IMR-90 (cell line): Measurements from ENCODE around the gene ADGRA3. TPM values are rescaled to one million over a fixed set of nuclear protein-coding genes. Genes with fewer than 3 reads are reported as not detected.

Source experiments
- ATAC-seq: fragments of 200-7000 bp; cut with Tn5 transposase; 2 replicates; pipeline ENCODE4 v1.9.1; 2020; ENCODE audit warnings: low read depth, mild to moderate bottlenecking, moderate library complexity
- BruUV-seq: library from RNA; stranded (reverse); fragments of 400-500 nt; replicated peaks from 2 replicates; lab custom pipeline; 2021; lab: Mats Ljungman, UMichigan
- CTCF ChIA-PET: fragments of 300-600 bp; formaldehyde crosslinking; extraction: SDS; loops from one replicate; lab custom pipeline; 2021; ENCODE audit warnings: antibody characterized with exemption; lab: Yijun Ruan, JAX
- POLR2A ChIA-PET: fragments of 300-600 bp; sonication (Branson Sonifier 250); formaldehyde crosslinking; loops from one replicate; lab custom pipeline; 2022; ENCODE audit warnings: antibody characterized with exemption; ENCODE audit not compliant: unreplicated experiment; lab: Charles Lee
- DNase-seq: peaks from one replicate; pipeline ENCODE4 v3.0.0; 2013
- H2AFZ ChIP-seq: replicated peaks from 2 replicates; pipeline ENCODE3; 2013; ENCODE audit warnings: low read length, mild to moderate bottlenecking; ENCODE audit not compliant: poor library complexity
- H2AK5ac ChIP-seq: 2 replicates; pipeline ENCODE4 v1.6.1; 2013; ENCODE audit warnings: low read depth, low read length, inconsistent platforms
- H2AK9ac ChIP-seq: replicated peaks from 2 replicates; pipeline ENCODE3; 2013; ENCODE audit warnings: mild to moderate bottlenecking, low read depth, low read length, moderate library complexity; ENCODE audit not compliant: poor library complexity
- H2BK120ac ChIP-seq: 2 replicates; pipeline ENCODE4 v1.6.1; 2013; ENCODE audit warnings: low read depth, low read length, inconsistent platforms
- H2BK15ac ChIP-seq: 3 replicates; pipeline ENCODE4 v1.6.1; 2013; ENCODE audit warnings: low read depth, low read length, inconsistent platforms
- H2BK20ac ChIP-seq: 2 replicates; pipeline ENCODE4 v1.6.1; 2013; ENCODE audit warnings: low read depth, mild to moderate bottlenecking, inconsistent platforms, low read length, moderate library complexity
- H2BK5ac ChIP-seq: 2 replicates; pipeline ENCODE4 v1.6.1; 2013; ENCODE audit warnings: mild to moderate bottlenecking, low read depth, low read length, inconsistent platforms; ENCODE audit not compliant: poor library complexity, severe bottlenecking
- H3K14ac ChIP-seq: replicated peaks from 2 replicates; pipeline ENCODE4 v1.6.1; 2013; ENCODE audit warnings: low read depth, low read length, inconsistent platforms
- H3K18ac ChIP-seq: 2 replicates; pipeline ENCODE4 v1.6.1; 2013; ENCODE audit warnings: low read depth, low read length, control low read depth
- H3K23ac ChIP-seq: 2 replicates; pipeline ENCODE4 v1.6.1; 2013; ENCODE audit warnings: low read depth, low read length, inconsistent platforms
- H3K27ac ChIP-seq: 2 replicates; pipeline ENCODE4 v1.5.1; 2013; ENCODE audit warnings: mild to moderate bottlenecking, control low read depth, low read length; ENCODE audit not compliant: insufficient read depth
- H3K27me3 ChIP-seq: 2 replicates; pipeline ENCODE4 v1.6.1; 2013; ENCODE audit warnings: low read length; ENCODE audit not compliant: control insufficient read depth, insufficient read depth
- H3K36me3 ChIP-seq: 2 replicates; pipeline ENCODE4 v1.6.1; 2013; ENCODE audit warnings: low read length, mixed read lengths; ENCODE audit not compliant: control insufficient read depth, insufficient read depth
- H3K4ac ChIP-seq: 2 replicates; pipeline ENCODE4 v1.6.1; 2013; ENCODE audit warnings: low read depth, low read length, inconsistent platforms
- H3K4me1 ChIP-seq: 2 replicates; pipeline ENCODE4 v1.6.1; 2013; ENCODE audit warnings: low read length, mixed read lengths; ENCODE audit not compliant: control insufficient read depth, insufficient read depth
- H3K4me2 ChIP-seq: 2 replicates; pipeline ENCODE4 v1.6.1; 2013; ENCODE audit warnings: low read depth, mild to moderate bottlenecking, control low read depth, low read length, moderate library complexity
- H3K4me3 ChIP-seq: 2 replicates; pipeline ENCODE4 v1.5.1; 2013; ENCODE audit warnings: low read depth, mild to moderate bottlenecking, control low read depth, low read length, moderate library complexity; ENCODE audit not compliant: insufficient read depth
- H3K56ac ChIP-seq: 2 replicates; pipeline ENCODE4 v1.6.1; 2013; ENCODE audit warnings: low read length, inconsistent platforms; ENCODE audit not compliant: insufficient read depth; ENCODE audit errors: extremely low read depth
- H3K79me1 ChIP-seq, 2 experiments: 2 replicates each; pipeline ENCODE4 v1.6.1; 2013; ENCODE audit warnings: low read length in 2 of 2, inconsistent platforms in 1 of 2, low read depth in 1 of 2
- H3K9ac ChIP-seq: 2 replicates; pipeline ENCODE4 v1.6.1; 2013; ENCODE audit warnings: low read depth, low read length, control low read depth
- H3K9me1 ChIP-seq: 2 replicates; pipeline ENCODE4 v1.6.1; 2013; ENCODE audit warnings: low read length, inconsistent platforms; ENCODE audit not compliant: insufficient read depth
- H3K9me3 ChIP-seq: 2 replicates; pipeline ENCODE4 v1.6.1; 2013; ENCODE audit warnings: low read length; ENCODE audit not compliant: control insufficient read depth, insufficient read depth
- H4K20me1 ChIP-seq: 2 replicates; pipeline ENCODE4 v1.6.1; 2013; ENCODE audit warnings: low read length, inconsistent platforms; ENCODE audit not compliant: insufficient read depth
- H4K5ac ChIP-seq: 2 replicates; pipeline ENCODE4 v1.6.1; 2013; ENCODE audit warnings: mild to moderate bottlenecking, low read depth, low read length, control low read depth
- H4K8ac ChIP-seq, 2 experiments: 2 replicates each; pipeline ENCODE4 v1.6.1; 2013; ENCODE audit warnings: low read depth in 2 of 2, low read length in 2 of 2, control low read depth in 1 of 2, inconsistent platforms in 1 of 2
- H4K91ac ChIP-seq: 2 replicates; pipeline ENCODE4 v1.6.1; 2013; ENCODE audit warnings: low read depth, low read length, inconsistent platforms; ENCODE audit not compliant: insufficient read depth
- BHLHE40 ChIP-seq: fragments of 150-350 bp; IDR thresholded peaks from 2 replicates; pipeline ENCODE4 v1.6.1; 2016; ENCODE audit warnings: mild to moderate bottlenecking, low read depth, low read length
- CEBPB ChIP-seq: IDR thresholded peaks from 2 replicates; pipeline ENCODE4 v1.6.1; 2012; ENCODE audit warnings: low read depth, low read length, improper control_type of control experiment
- CTCF ChIP-seq: conservative IDR thresholded peaks from 2 replicates; pipeline ENCODE4 v1.5.1; 2012; ENCODE audit warnings: mild to moderate bottlenecking, low read depth, low read length, improper control_type of control experiment
- ELK1 ChIP-seq: fragments of 150-350 bp; IDR thresholded peaks from 2 replicates; pipeline ENCODE4 v1.6.1; 2016; ENCODE audit warnings: low read depth, mild to moderate bottlenecking, low read length, moderate library complexity, borderline replicate concordance
- FOS ChIP-seq: fragments of 150-350 bp; IDR thresholded peaks from 2 replicates; pipeline ENCODE4 v1.6.1; 2016; ENCODE audit warnings: low read depth, low read length
- MAZ ChIP-seq: IDR thresholded peaks from 2 replicates; pipeline ENCODE4 v1.6.1; 2012; ENCODE audit warnings: low read depth, mild to moderate bottlenecking, low read length, improper control_type of control experiment, moderate library complexity, borderline replicate concordance
- MXI1 ChIP-seq: IDR thresholded peaks from 2 replicates; pipeline ENCODE4 v1.6.1; 2012; ENCODE audit warnings: low read depth, mild to moderate bottlenecking, low read length, moderate library complexity, borderline replicate concordance
- NFE2L2 ChIP-seq: fragments of 150-350 bp; IDR thresholded peaks from 2 replicates; pipeline ENCODE4 v1.6.1; 2016; ENCODE audit warnings: low read depth, mild to moderate bottlenecking, low read length
- RAD21 ChIP-seq: IDR thresholded peaks from 2 replicates; pipeline ENCODE4 v1.6.1; 2012; ENCODE audit warnings: low read length, improper control_type of control experiment
- RCOR1 ChIP-seq: IDR thresholded peaks from 2 replicates; pipeline ENCODE4 v1.6.1; 2012; ENCODE audit warnings: mild to moderate bottlenecking, low read length, improper control_type of control experiment; ENCODE audit not compliant: insufficient replicate concordance
- RFX5 ChIP-seq: IDR thresholded peaks from 2 replicates; pipeline ENCODE4 v1.8.0; 2012; ENCODE audit warnings: low read depth, mild to moderate bottlenecking, low read length, moderate library complexity
- SMC3 ChIP-seq: fragments of 150-350 bp; IDR thresholded peaks from 2 replicates; pipeline ENCODE4 v1.6.1; 2016; ENCODE audit warnings: low read depth, mild to moderate bottlenecking, antibody characterized with exemption, low read length, moderate library complexity
- USF2 ChIP-seq: fragments of 150-350 bp; IDR thresholded peaks from 2 replicates; pipeline ENCODE4 v1.6.1; 2017; ENCODE audit warnings: mild to moderate bottlenecking, antibody characterized with exemption, low read length, low read depth
- WGBS, 2 experiments: methylation state at CpG; one replicate each; pipeline versions ENCODE4 v1.1.5 to v1.1.7; 2013; ENCODE audit warnings: missing lambda C conversion rate in 2 of 2; ENCODE audit not compliant: insufficient read length in 1 of 2; ENCODE audit errors: extremely low coverage in 2 of 2; 5-methylcytosine and 5-hydroxymethylcytosine counted together
- dilution Hi-C: fragments of 300-500 bp; cut with HindIII; formaldehyde crosslinking; loops from one replicate; pipeline ENCODE4 v1.14.3; 2018; ENCODE audit warnings: low sequenced_read_pairs; ENCODE audit not compliant: unreplicated experiment
- in situ Hi-C: fragments of 300-500 bp; cut with MboI; formaldehyde crosslinking; loops from 3 replicates; pipeline ENCODE4 v1.14.3; 2019; ENCODE audit warnings: low sequenced_read_pairs, inconsistent platforms, mixed read lengths
- intact Hi-C: fragments of 100-400 bp; cut with micrococcal nuclease; formaldehyde crosslinking; loops from 2 replicates; pipeline ENCODE4 v1.10.0; 2022
- polyA plus RNA-seq, 3 experiments: library from polyadenylated mRNA; depleted of rRNA; stranded (reverse); fragments of >200 nt; gene quantifications; 2 replicates each; pipeline ENCODE4 v1.2.3, GENCODE V29; 2012; ENCODE audit warnings: low replicate concordance in 1 of 3
- total RNA-seq: library from RNA; depleted of rRNA; stranded (reverse); fragments of >200 nt; gene quantifications from 2 replicates; pipeline ENCODE4 v1.2.3, GENCODE V29; 2012

ADGRA3 gene
- total and polyA plus RNA-seq, 2 of the 4 experiments (the other 2 are of a cell fraction): 20.1 to 28.0 TPM

GRCh38 chr4:22417408-22417807 is 98.5 kb downstream of the ADGRA3 start:
- Histone ChIP-seq H2BK5ac (no peak overlapping the region), H2BK20ac (no peak overlapping the region), H3K9me1 (no peaks in the 10 kb centered on the region; the same call in 1 of the 2 replicates), H3K27me3 (no peaks in the 10 kb centered on the region), H2AFZ (no peak overlapping the region), H3K23ac (no peak overlapping the region), H3K18ac (no peak overlapping the region), H3K4me1 (no peaks in the 10 kb centered on the region), H3K4ac (no peak overlapping the region), H3K4me2 (no peak overlapping the region), H4K20me1 (no peaks in the 10 kb centered on the region), H2BK15ac (no peak overlapping the region), H3K9ac (no peak overlapping the region), H2AK9ac (no peak overlapping the region), H4K91ac (no peak overlapping the region), H2AK5ac (no peak overlapping the region), H2BK120ac (no peak overlapping the region), H4K8ac (no peak overlapping the region), H3K27ac (no peak overlapping the region), H3K36me3 (peaks cover 8% of the 10 kb centered on the region), H3K4me3 (no peak overlapping the region), H3K56ac (no peak overlapping the region), H3K79me1 (no peaks in the 10 kb centered on the region), H3K14ac (no peak overlapping the region), H3K9me3 (no peaks in the 10 kb centered on the region), H4K5ac (no peak overlapping the region)
- ChIA-PET CTCF (no interaction called here), POLR2A (no interaction called here)
- intact Hi-C loops (no loop called here), dilution Hi-C loops (no loop called here), in situ Hi-C loops (loop anchor here (5.0 kb wide), 1 partner anchor 190 kb away; no protein-coding TSS in a partner anchor)
- no CpG with 5 or more reads among the region's 4 CpGs for WGBS, 2 experiments
- no peak for DNase-seq
- TF ChIP-seq ELK1: no peak
- TF ChIP-seq MAZ: no peak
- TF ChIP-seq BHLHE40: no peak
- no peak for TF ChIP-seq SMC3
- no peak for TF ChIP-seq USF2
- no peak for TF ChIP-seq NFE2L2
- TF ChIP-seq MXI1: no peak
- TF ChIP-seq CTCF: no peak
- TF ChIP-seq CEBPB: no peak
- no peak for TF ChIP-seq FOS
- no peak for TF ChIP-seq RAD21
- no peak for TF ChIP-seq RFX5
- no peak for TF ChIP-seq RCOR1
- ATAC-seq: no peak
- BruUV-seq: no TSS peak
